GM12874 (cell line): ENCODE measurements around the gene AP2M1.

Source experiments
- CTCF ChIP-seq: IDR thresholded peaks from 2 replicates; pipeline ENCODE4 v1.5.1; 2011; ENCODE audit warnings: low read depth, mild to moderate bottlenecking, control low read depth, low read length, moderate library complexity; ENCODE audit not compliant: insufficient read depth

AP2M1 gene

GRCh38 chr3:184135149-184135910, 39.3 kb upstream of the AP2M1 start, which contains the start of gene EIF2B5:
Gene EIF2B5, plus strand, starts transcription at chr3:184135358. Its CDS starts 28 bp downstream, at chr3:184135386.
- TF ChIP-seq CTCF: peak; percentile 37; the same call in 1 of the 2 replicates

- no peak for TF ChIP-seq CTCF
These were observed 38.8 kb upstream of the AP2M1 start for GRCh38 chr3:184135911-184136260.

- no peak for TF ChIP-seq CTCF
These were observed 34.2 kb upstream of the AP2M1 start for GRCh38 chr3:184140436-184140835.

- no peak for TF ChIP-seq CTCF
These were observed 32.5 kb upstream of the AP2M1 start for GRCh38 chr3:184142199-184142598.

- no peak for TF ChIP-seq CTCF
These were observed 31.3 kb upstream of the AP2M1 start for GRCh38 chr3:184143327-184143726.

GRCh38 chr3:184144505-184144904, 30.1 kb upstream of the AP2M1 start:
- TF ChIP-seq CTCF: no peak

GRCh38 chr3:184145111-184145524, 29.5 kb upstream of the AP2M1 start:
- TF ChIP-seq CTCF: peak; percentile 31; the same call in 1 of the 2 replicates
